GM12865 (cell line): ENCODE measurements around the gene FMN2.

Source experiments
- DNase-seq: peaks from one replicate; pipeline ENCODE4 v3.0.0; 2010; ENCODE audit warnings: low read depth
- H3K4me3 ChIP-seq: 2 replicates; pipeline ENCODE4 v1.5.1; 2011; ENCODE audit warnings: mild to moderate bottlenecking, low read depth, low read length, control low read depth
- CTCF ChIP-seq: IDR thresholded peaks from 2 replicates; pipeline ENCODE4 v1.5.1; 2011; ENCODE audit warnings: low read length, control low read depth, low read depth, inconsistent platforms; ENCODE audit not compliant: insufficient read depth; ENCODE audit errors: missing control alignments

Gene FMN2

DNA sequence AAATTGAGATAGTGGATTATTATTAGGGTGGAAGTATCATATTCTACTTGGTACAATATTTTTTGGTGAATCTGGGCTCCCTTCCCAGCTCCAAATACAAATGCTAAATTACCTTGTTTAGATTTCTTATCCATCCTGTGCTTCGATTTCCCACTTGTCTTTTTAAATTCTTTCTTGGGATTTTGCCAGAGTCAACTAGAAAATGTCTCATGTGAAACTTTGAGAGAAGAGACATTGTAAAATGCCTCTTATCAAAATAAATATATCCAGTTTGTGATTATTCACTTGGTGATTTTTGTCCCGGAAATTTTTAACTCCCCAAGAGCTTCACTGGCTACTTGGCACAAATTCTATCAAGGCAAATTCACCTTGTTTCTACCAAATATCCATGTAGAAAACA is 202.0 kb downstream of the FMN2 start:
- TF ChIP-seq CTCF = no peak
- DNase-seq = no peak
- H3K4me3 ChIP-seq = no peak overlapping the region

DNA sequence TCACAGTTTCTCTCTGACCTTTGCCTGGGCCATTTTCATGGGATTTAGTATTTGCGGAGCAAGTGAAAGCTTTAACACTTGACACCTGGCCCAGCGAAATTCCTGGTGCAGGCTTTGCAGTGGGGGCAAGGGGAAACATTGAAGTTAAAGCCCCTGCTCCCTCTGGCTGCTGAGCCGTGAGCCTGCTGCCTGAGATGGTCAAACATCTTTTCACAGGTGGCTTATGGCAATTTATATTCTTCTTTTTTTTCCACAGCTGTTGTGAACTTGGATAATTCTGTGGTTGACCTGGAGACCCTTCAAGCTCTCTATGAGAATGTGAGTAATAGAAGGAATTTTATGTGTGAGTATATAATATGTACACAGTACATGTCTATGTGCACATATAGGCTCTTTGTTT is 202.9 kb downstream of the FMN2 start:
- no peak overlapping the region for H3K4me3 ChIP-seq
- TF ChIP-seq CTCF = no peak
- no peak for DNase-seq

GRCh38 chr1:240295811-240296210 is 204.1 kb downstream of the FMN2 start:
- no peak for DNase-seq
- TF ChIP-seq CTCF = no peak
- H3K4me3 ChIP-seq = no peak overlapping the region

DNA sequence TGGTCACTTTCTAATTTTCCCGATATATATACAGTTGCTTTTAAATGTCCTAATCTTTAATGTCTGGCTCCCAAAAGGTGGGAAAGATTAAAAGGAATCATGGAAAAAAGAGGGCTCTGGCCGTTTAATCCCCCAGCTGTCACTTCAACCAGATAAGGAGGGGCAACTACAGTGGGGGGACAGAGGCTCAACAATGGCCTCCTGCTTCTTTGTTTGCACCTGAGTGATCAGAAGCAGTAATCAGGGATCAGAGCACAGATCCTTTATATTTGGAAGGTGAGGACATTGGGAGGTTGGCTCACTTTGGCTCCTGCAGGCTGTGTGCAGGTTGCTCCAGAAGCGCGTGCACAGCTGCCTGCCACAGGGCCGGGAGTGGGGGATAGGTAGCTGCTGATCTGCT is 212.8 kb downstream of the FMN2 start:
- no peak overlapping the region for H3K4me3 ChIP-seq
- no peak for TF ChIP-seq CTCF
- DNase-seq = no peak

DNA sequence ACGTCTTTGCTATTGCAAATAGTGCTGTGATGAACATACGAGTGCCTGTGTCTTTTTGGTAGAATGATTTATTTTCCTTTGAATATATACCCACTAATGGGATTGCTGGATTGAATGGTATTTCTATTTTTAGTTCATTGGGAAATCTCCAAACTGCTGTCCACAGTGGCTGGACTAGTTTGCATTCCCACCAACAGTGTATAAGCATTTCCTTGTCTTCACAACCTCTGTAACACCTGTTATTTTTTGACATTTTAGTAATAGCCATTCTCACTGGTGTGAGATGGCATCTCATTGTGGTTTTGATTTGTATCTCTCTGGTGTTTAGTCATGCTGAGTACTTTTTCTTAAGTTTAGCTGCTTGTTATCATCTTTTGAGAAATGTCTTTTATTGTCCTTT is 215.0 kb downstream of the FMN2 start:
- TF ChIP-seq CTCF = no peak
- H3K4me3 ChIP-seq = no peak overlapping the region
- DNase-seq = no peak

- no peak for TF ChIP-seq CTCF
- no peak overlapping the region for H3K4me3 ChIP-seq
- no peak for DNase-seq
Observed at GRCh38 chr1:240308096-240308495, 216.4 kb downstream of the FMN2 start.

GRCh38 chr1:240309769-240310168 is 218.1 kb downstream of the FMN2 start:
- no peak overlapping the region for H3K4me3 ChIP-seq
- no peak for DNase-seq
- no peak for TF ChIP-seq CTCF
